Body of pancreas (tissue), 4 donors: Measurements from ENCODE around the gene GRAMD4. TPM values are rescaled to one million over a fixed set of nuclear protein-coding genes. Genes with fewer than 3 reads are reported as not detected.
A peak's percentile ranks its signal among the peaks of the same experiment; 100 is the strongest.

Experiments
- ATAC-seq: fragments of 150-250 bp; one replicate; pipeline ENCODE4 v1.9.1; 2016
- DNase-seq, 4 donors: peaks; one replicate each; pipeline ENCODE4 v3.0.0-alpha.2; 2019
- H3K27ac ChIP-seq, 4 donors: fragments of 200-600 bp; sonication (generic); 1 replicate in 3 of 4; 2 replicates in 1 of 4; pipeline versions ENCODE4 v1.5.1 to v1.6.1; 2016 to 2019; ENCODE audit warnings: mild to moderate bottlenecking in 1 of 4, mixed read lengths in 1 of 4, moderate library complexity in 1 of 4
- H3K27me3 ChIP-seq, 2 donors: fragments of 200-600 bp; sonication (generic); one replicate each; pipeline ENCODE4 v1.6.0; 2016; ENCODE audit warnings: mild to moderate bottlenecking in 1 of 2
- H3K36me3 ChIP-seq, 2 donors: fragments of 200-600 bp; sonication (generic); replicated peaks in 1 of 2; 2 replicates each; pipeline ENCODE4 v1.5.1; 2016; ENCODE audit warnings: low read depth in 2 of 2; ENCODE audit not compliant: insufficient read depth in 1 of 2
- H3K4me1 ChIP-seq: fragments of 200-600 bp; sonication (generic); one replicate; pipeline ENCODE4 v1.6.0; 2016
- H3K4me3 ChIP-seq, 2 donors: fragments of 200-600 bp; sonication (generic); 1 replicate in 1 of 2; 2 replicates in 1 of 2; pipeline ENCODE4 v1.5.1; 2016 to 2019
- H3K9me3 ChIP-seq, 3 donors: fragments of 200-600 bp; sonication (generic); 1 replicate in 2 of 3; 2 replicates in 1 of 3; pipeline ENCODE4 v1.5.1; 2016
- CTCF ChIP-seq, 7 experiments: fragments of 450-650 bp in 4 of 7; fragments of 200-600 bp in 3 of 7; sonication (generic) in 3 of 7; IDR thresholded peaks; one replicate each; pipeline ENCODE4 v1.5.1; 2016 to 2019; ENCODE audit warnings: antibody characterized with exemption in 7 of 7
- POLR2A ChIP-seq, 3 donors: fragments of 450-650 bp; IDR thresholded peaks; one replicate each; pipeline ENCODE4 v1.6.1; 2016; ENCODE audit warnings: antibody characterized with exemption in 3 of 3, mild to moderate bottlenecking in 2 of 3
- WGBS, 2 donors: methylation state at CpG; one replicate each; pipeline ENCODE4 v1.1.5; 2017; 5-methylcytosine and 5-hydroxymethylcytosine counted together
- intact Hi-C: fragments of 100-400 bp; cut with DNase I; formaldehyde crosslinking; loops from one replicate; pipeline ENCODE4 v1.15.1; 2023
- total RNA-seq, 2 donors: library from RNA; depleted of rRNA; stranded (reverse); fragments of >200 nt; gene quantifications; one replicate each; pipeline ENCODE4 v1.1.0, GENCODE V29; 2016

GRAMD4 gene
- total RNA-seq, 2 donors from 2014 or later: 29.3 to 62.3 TPM

GRCh38 chr22:46596819-46597218 is 23.4 kb upstream of the GRAMD4 start:
- Histone ChIP-seq H3K4me1 (peaks cover 33% of the 10 kb centered on the region), H3K27me3 (no peaks in the 10 kb centered on the region), H3K9me3 (no peaks in the 10 kb centered on the region), H3K36me3 (no peaks in the 10 kb centered on the region), H3K4me3 (no peak overlapping the region), H3K27ac (peak overlapping the region; percentile 62 to 78 (median 65))
- intact Hi-C loops: loop anchor here (5.0 kb wide), 1 partner anchor 45 kb away; no protein-coding TSS in a partner anchor
- TF ChIP-seq CTCF (IDR thresholded peaks at IDR 0.05) (peak; percentile 32 to 72 (median 71)), POLR2A (IDR thresholded peaks at IDR 0.05) (peak in 1 of 3 donors; percentile 11)
- ATAC-seq (peak; percentile 94), DNase-seq (peak; percentile 92 to 96 (median 96))
- WGBS, 2 donors: 16% methylated on average over 5 to 7 of the region's 7 CpGs

DNA sequence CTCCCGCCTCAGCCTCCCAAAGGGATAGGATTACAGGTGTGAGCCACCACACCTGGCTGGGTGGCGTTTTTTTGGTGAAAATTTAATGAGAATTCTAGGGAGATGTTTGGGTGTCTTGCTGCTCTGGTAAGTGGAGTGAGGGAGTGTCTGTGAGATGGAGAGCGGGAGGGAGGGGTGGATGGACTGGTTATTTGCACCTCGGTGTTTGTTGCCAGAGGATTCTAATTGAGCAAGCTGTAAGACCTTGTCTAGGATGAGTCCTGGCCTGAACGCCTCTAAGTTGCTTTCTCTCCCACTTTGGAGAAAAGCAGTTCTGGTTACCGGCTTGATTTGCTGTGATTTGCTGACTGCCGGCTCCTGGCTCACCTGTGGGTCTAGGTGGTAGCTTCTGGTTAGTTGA is 22.0 kb upstream of the GRAMD4 start:
- intact Hi-C loops: loop anchor here (5.0 kb wide), 1 partner anchor 44 kb away; no protein-coding TSS in a partner anchor
- H3K9me3 ChIP-seq: no peaks in the 10 kb centered on the region
- no peak for ATAC-seq
- no peaks in the 10 kb centered on the region for H3K27me3 ChIP-seq
- H3K27ac ChIP-seq: peak overlapping the region in 3 of 4 donors; percentile 34 to 68 (median 42)
- TF ChIP-seq POLR2A (IDR thresholded peaks at IDR 0.05) (no peak), CTCF (IDR thresholded peaks at IDR 0.05) (no peak)
- WGBS, 2 donors: 86% methylated on average over 7 of the region's 7 CpGs
- H3K4me1 ChIP-seq: peaks cover 33% of the 10 kb centered on the region
- no peak for DNase-seq
- H3K36me3 ChIP-seq: no peaks in the 10 kb centered on the region
- H3K4me3 ChIP-seq: no peak overlapping the region

- WGBS, 2 donors: 73 to 84% methylated on average over 14 to 18 of the region's 18 CpGs
- Histone ChIP-seq H3K36me3 (no peaks in the 10 kb centered on the region), H3K9me3 (no peaks in the 10 kb centered on the region), H3K27ac (peak overlapping the region in 3 of 4 donors; percentile 34 to 68 (median 42)), H3K4me1 (peaks cover 33% of the 10 kb centered on the region), H3K4me3 (no peak overlapping the region), H3K27me3 (no peaks in the 10 kb centered on the region)
- DNase-seq (peak in 1 of 4 donors; percentile 75), ATAC-seq (no peak)
- TF ChIP-seq POLR2A (IDR thresholded peaks at IDR 0.05): no peak
- no peak for TF ChIP-seq CTCF (IDR thresholded peaks at IDR 0.05)
- intact Hi-C loops: loop anchor here (5.0 kb wide), 1 partner anchor 43 kb away; no protein-coding TSS in a partner anchor
These were observed 21.3 kb upstream of the GRAMD4 start for GRCh38 chr22:46598737-46599424.

DNA sequence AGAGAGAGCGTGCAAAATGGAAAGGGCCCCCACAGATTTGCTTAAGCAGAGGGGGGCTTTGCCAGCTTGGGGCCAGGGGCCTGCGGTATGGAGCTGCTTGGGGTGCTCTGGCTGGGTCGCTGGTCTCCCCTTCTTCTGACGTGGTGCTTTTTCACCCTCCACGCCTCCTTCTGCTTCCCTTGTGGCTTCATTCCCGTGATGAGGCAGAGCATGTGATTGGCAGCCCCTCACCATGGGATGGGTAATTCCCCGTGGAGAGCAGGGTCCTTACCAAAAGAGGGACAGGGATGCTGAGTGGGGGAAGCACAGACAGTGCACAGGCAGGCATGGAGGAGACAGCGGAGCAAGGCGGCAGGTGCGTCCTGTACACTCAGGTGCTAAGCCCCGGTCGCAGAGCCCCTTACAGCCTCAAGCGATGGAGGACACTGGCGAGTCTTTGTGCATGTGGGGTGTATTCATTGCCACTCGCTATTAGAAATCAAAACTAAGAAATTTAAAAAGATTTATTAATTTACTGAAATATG is 19.9 kb upstream of the GRAMD4 start:
- H3K9me3 ChIP-seq: no peaks in the 10 kb centered on the region
- DNase-seq (no peak), ATAC-seq (no peak)
- H3K27ac ChIP-seq: no peak overlapping the region
- H3K4me1 ChIP-seq: peaks cover 33% of the 10 kb centered on the region
- intact Hi-C loops: no loop called here
- no peak overlapping the region for H3K4me3 ChIP-seq
- no peaks in the 10 kb centered on the region for H3K36me3 ChIP-seq
- H3K27me3 ChIP-seq: no peaks in the 10 kb centered on the region
- TF ChIP-seq CTCF (IDR thresholded peaks at IDR 0.05) (no peak), POLR2A (IDR thresholded peaks at IDR 0.05) (no peak)
- 87 to 90% methylated on average over 13 to 15 of the region's 15 CpGs for WGBS, 2 donors
